GM12873 (cell line): ENCODE results near the gene AKNA.

Source experiments
- CTCF ChIP-seq: IDR thresholded peaks from 2 replicates; pipeline ENCODE4 v1.5.1; 2012; ENCODE audit warnings: low read depth, mild to moderate bottlenecking, moderate library complexity, low read length, control low read depth; ENCODE audit not compliant: insufficient read depth; ENCODE audit errors: missing control alignments

The AKNA gene

GRCh38 chr9:114409842-114410241 lies 22.1 kb upstream of the AKNA start:
- TF ChIP-seq CTCF: no peak

GRCh38 chr9:114409103-114409780 lies 21.5 kb upstream of the AKNA start:
- no peak for TF ChIP-seq CTCF

- no peak for TF ChIP-seq CTCF
These were observed 20.9 kb upstream of the AKNA start for GRCh38 chr9:114408645-114409044.

- no peak for TF ChIP-seq CTCF
These were observed 20.1 kb upstream of the AKNA start for GRCh38 chr9:114407889-114408288.

- no peak for TF ChIP-seq CTCF
These were observed 18.7 kb upstream of the AKNA start for GRCh38 chr9:114406441-114406840.

GRCh38 chr9:114405294-114406034 lies 17.7 kb upstream of the AKNA start:
- peak; percentile 86 for TF ChIP-seq CTCF

GRCh38 chr9:114404531-114404930 lies 16.7 kb upstream of the AKNA start:
- TF ChIP-seq CTCF: no peak
